GM18951 (cell line): ENCODE measurements around the gene GUCY2C.

ENCODE experiments used
- POLR2A ChIP-seq: IDR thresholded peaks from 4 replicates; pipeline ENCODE4 v1.6.1; 2011; ENCODE audit warnings: mild to moderate bottlenecking; ENCODE audit not compliant: insufficient read length, insufficient read depth; ENCODE audit errors: extremely low read depth
- in situ Hi-C: fragments of 300-500 bp; cut with MboI; formaldehyde crosslinking; loops from one replicate; pipeline ENCODE4 v1.12.0; 2022; ENCODE audit warnings: low sequenced_read_pairs, mixed read lengths, inconsistent platforms; ENCODE audit not compliant: unreplicated experiment

The GUCY2C gene

DNA sequence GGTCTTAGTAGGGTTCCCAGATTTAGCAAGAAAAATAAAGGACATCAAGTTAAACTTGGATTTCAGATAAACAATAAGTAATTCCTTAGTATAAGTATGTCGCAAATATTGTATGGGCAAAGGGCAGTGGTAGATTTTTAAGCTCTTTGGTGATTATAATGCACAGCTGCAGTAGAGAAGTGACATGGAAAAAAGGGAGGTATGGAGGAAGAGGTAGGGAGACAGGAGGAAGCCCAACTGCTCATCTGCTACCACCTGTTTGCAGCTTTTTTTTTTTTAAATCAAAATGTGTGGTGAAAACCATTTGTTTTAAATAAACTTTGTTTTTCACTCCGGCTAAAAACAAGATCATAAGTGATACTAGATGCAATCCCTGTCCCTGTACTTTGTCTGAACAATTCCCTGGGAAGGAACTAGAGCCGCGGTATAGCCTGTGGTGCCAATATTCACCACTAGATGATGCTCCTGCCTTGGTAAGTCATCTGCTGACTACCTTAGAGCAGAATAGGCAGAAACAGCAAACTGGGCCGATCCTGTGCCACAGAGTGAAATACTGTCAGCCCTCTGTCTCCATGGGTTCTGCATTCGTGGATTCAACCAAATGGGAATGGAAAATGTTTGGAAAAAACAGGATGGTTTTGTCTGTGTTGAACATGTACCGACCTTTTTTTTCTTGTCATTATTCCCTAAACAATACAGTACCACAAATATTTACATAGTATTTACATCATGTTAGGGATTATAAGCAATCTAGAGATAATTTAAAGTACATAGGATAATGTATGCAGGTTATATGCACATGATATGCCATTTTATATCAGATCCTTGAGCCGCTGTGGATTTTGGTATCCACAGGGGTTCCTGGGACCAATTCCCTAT, 66.3 kb downstream of the GUCY2C start:
- no peak for TF ChIP-seq POLR2A

DNA sequence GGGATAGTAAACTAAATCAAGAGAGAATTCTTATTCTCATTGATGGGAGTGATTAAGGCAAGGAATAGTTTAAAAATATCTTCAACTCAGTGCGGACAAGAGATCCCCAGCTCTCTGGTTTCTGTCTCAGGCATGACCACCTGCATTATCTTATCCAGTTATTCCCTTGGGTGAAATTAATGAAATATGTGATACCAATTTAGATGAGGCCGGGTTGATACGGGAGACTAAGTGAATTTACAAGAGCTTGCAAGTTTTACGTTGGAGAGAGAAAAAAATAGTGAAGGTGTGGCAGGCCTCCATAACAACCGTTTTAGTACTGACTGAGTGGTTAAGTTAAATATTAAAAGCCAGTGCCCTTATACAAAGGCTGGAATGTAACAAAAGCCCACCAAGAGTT, 67.6 kb downstream of the GUCY2C start:
- in situ Hi-C loops = loop anchor here (25.0 kb wide), 1 partner anchor 391 kb away; no protein-coding TSS in a partner anchor
- TF ChIP-seq POLR2A = no peak

More for the DNA sequence above, 66.3 kb downstream of the GUCY2C start:
- in situ Hi-C loops = loop anchor here (25.0 kb wide), 1 partner anchor 393 kb away; no protein-coding TSS in a partner anchor

DNA sequence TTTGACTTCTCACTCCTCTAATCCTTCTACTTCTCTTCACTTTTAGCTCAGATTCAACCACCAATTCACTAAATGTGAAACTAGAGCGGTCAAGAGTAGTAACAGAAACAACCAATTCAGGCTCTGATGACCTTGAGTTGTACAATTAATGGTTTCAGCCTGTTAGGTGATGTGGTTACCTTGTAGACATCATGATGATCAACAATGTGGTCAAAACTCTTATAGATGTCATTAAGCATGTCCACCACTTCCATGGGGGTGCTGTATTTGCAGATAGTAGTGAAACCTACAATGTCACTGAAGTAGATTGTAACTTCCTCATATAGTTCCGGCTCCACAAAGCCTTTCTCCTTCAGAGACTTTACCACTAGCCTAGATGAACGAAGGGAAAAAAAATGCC, 74.6 kb downstream of the GUCY2C start:
- TF ChIP-seq POLR2A = no peak
- in situ Hi-C loops = no loop called here

DNA sequence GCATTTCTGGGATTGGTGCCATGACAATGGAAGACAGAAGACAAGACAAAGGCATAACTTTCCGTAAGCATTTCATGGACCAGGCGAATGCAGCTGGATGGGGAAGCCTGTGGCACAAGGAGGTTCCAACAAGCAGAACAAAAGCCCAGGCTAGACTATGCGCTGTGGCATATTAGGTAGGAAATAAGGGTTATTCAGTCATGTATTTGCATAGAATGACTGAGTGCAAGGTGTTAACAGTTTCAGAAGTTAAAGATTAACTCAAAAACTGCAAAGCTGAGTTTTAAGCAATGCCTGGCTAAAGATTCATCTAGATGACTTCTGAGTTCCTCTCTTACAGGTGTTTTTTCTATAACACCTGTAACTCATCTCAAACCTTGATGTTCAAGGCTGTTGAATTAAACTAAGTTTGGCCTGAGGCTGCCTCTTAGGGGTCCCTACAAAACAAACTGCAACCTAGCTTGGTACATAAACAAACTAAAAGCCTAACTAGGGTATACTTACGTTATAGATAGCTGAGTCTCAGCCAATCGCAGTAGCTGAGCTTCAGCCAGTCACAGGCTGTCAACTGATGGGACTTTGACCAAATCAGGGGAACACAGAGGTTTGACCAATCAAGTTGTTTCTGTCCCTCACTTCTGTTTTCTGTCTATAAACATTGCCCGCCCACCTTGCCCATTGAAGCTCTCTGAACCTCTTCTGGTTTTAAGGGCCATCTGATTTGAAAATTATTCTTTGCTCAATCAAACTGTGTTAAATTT, 76.5 kb downstream of the GUCY2C start:
- TF ChIP-seq POLR2A = no peak
- in situ Hi-C loops = no loop called here

- TF ChIP-seq POLR2A = no peak
- in situ Hi-C loops = no loop called here
Observed at GRCh38 chr12:14618983-14619382, 77.4 kb downstream of the GUCY2C start.

DNA sequence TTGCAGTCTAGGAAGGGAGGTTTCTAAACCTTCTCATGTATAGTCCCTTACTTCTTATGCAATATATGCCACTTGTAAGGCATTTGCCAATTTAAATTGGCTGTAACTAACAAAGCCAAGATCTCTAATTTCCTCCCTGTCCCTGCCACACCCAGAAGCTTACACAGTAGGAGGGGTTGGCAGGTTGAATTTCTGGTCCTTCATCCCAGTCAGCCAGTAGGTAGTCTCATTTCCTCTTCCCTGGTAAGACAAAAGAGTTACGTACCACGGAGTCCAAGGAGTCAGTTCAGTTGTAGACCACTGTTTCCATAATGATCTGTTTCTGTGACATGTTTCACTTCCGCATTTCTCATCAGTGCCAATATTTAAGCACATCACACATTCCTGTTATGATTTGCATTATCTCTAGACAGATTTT, 81.7 kb downstream of the GUCY2C start:
- in situ Hi-C loops = no loop called here
- no peak for TF ChIP-seq POLR2A

- in situ Hi-C loops = no loop called here
- peak; percentile 12 for TF ChIP-seq POLR2A
Observed at GRCh38 chr12:14613718-14614117, 82.7 kb downstream of the GUCY2C start.

DNA sequence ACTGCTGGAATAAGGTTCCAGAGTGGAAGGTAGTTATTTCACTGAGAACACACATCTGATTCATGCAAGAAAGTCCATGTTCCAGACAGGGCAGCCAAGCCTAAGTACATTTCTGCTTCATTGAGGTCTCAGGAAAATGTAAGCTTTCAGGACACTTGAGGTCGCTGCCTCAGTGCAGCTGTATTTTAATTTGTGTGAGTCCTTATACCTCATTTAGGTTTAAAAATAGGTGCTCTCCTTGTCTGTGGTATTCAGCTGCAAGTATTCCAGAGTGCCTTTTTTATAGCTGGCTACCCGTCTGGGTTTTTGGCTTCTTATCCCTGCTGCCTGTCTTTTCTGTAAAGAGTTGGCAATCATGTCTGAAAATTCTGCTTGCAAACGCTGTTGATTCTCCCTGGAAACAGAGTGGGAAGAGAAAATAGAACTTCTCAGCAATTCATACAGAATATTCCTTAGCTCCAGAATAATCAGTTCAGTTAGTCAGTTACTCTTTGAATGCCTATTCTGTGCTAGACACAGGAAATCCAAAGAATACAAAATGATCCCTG, 83.4 kb downstream of the GUCY2C start:
- in situ Hi-C loops = no loop called here
- TF ChIP-seq POLR2A = no peak

GRCh38 chr12:14612250-14612649, 84.1 kb downstream of the GUCY2C start:
- no peak for TF ChIP-seq POLR2A
- in situ Hi-C loops = no loop called here

DNA sequence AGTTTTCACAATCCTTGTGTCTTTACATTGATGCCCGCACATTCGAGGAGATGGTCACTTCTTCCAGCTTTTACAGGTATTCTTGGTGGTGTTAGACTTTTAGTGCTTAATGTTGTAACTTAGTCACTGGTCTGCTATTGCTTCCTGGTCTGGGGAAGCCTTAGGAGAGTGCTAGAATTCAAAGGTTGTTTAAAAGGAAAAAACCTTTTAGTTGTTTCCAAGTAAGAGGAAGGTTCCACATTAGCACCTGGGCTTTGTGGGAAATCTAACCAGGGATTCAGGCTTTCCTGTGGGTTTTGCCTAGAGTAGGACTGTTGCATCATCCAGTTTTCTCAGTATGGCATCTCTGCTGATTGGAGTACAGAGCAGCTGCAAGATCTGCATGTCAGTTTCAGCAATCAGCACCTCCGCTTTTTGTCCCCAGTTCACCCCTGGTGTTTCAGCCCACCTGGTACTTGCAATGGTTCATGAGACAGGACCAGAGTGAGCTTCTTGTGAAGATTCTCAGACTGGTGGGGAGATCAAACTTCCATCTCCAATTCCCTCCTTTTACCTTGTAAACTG, 84.7 kb downstream of the GUCY2C start:
- no peak for TF ChIP-seq POLR2A
- in situ Hi-C loops = no loop called here

GRCh38 chr12:14607568-14607967, 88.8 kb downstream of the GUCY2C start:
- in situ Hi-C loops = no loop called here
- TF ChIP-seq POLR2A = no peak

DNA sequence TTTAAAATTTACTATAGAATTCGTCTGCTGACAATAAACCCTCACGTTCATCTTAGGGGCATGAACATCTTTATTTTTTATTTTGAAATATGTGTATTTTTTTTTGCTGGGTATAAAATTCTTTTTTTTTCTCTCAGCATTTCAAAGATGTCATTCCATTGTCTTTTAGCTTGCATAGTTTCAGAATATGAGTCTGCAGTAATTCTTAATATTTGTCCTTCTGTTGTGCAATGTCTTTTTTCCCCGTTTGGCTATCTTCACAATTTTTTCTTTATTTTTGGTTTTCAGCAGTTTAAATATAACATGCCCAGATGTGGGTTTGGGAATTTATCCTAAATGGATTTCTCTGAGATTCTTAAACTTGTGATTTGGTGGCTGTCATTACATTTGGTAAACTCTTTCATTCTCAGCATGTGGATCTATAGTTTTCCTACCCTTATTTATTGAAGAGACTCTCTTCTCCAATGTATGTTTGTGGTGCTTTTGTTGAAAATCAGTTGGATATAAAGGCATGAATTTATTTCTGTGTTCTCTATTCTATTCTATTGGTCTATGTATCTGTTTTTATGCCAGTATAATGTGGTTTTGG, 90.9 kb downstream of the GUCY2C start:
- no peak for TF ChIP-seq POLR2A

More for the DNA sequence above, 90.9 kb downstream of the GUCY2C start:
- in situ Hi-C loops = no loop called here
